Measurements from ENCODE around the gene ANKRD63.

Gene ANKRD63

GRCh38 chr15:40282869-40283614, at the start of gene ANKRD63:
Gene ANKRD63 (minus strand): TSS chr15:40283064. CDS start chr15:40282586, 478 bp downstream.
- DNase-seq: peak in 2 of 4 experiments; percentile 21 to 29

- DNase-seq: no peak
Observed at GRCh38 chr15:40332113-40332781, 49.4 kb upstream of the ANKRD63 start.

GRCh38 chr15:40331637-40332036, 48.8 kb upstream of the ANKRD63 start:
- no peak for DNase-seq

GRCh38 chr15:40331026-40331425, 48.2 kb upstream of the ANKRD63 start:
- no peak for DNase-seq

GRCh38 chr15:40330368-40330836, 47.5 kb upstream of the ANKRD63 start:
- DNase-seq: no peak

- DNase-seq: no peak
Observed at GRCh38 chr15:40329804-40330203, 46.9 kb upstream of the ANKRD63 start.

- DNase-seq: no peak
Observed at GRCh38 chr15:40328751-40329150, 45.9 kb upstream of the ANKRD63 start.

- no peak for DNase-seq
Observed at GRCh38 chr15:40328176-40328575, 45.3 kb upstream of the ANKRD63 start.

GRCh38 chr15:40327457-40327856, 44.6 kb upstream of the ANKRD63 start:
- DNase-seq: no peak

GRCh38 chr15:40325700-40326099, 42.8 kb upstream of the ANKRD63 start:
- DNase-seq: no peak

- no peak for DNase-seq
Observed at GRCh38 chr15:40325188-40325587, 42.3 kb upstream of the ANKRD63 start.

GRCh38 chr15:40323953-40324937, 41.4 kb upstream of the ANKRD63 start:
- no peak for DNase-seq

- DNase-seq: peak; percentile 77 to 91 (median 79)
Observed at GRCh38 chr15:40323239-40323952, 40.5 kb upstream of the ANKRD63 start, which contains the start of gene INAFM2. Gene INAFM2 (plus strand): TSS chr15:40323692. CDS start chr15:40324056, 364 bp downstream.

GRCh38 chr15:40322531-40323238, 39.8 kb upstream of the ANKRD63 start:
- DNase-seq: no peak

- peak in 1 of 4 experiments; percentile 20 for DNase-seq
Observed at GRCh38 chr15:40320931-40321371, 38.1 kb upstream of the ANKRD63 start.

- DNase-seq: no peak
Observed at GRCh38 chr15:40320409-40320808, 37.5 kb upstream of the ANKRD63 start.

- no peak for DNase-seq
Observed at GRCh38 chr15:40317580-40317979, 34.7 kb upstream of the ANKRD63 start.

- DNase-seq: no peak
Observed at GRCh38 chr15:40316931-40317330, 34.1 kb upstream of the ANKRD63 start.

- no peak for DNase-seq
Observed at GRCh38 chr15:40314723-40315276, 31.9 kb upstream of the ANKRD63 start.

- DNase-seq: peak in 2 of 4 experiments; percentile 10 to 17
Observed at GRCh38 chr15:40313531-40314398, 30.9 kb upstream of the ANKRD63 start.

Data from activated naive CD4-positive, alpha-beta T cell (primary cell).